H9 (cell line): Measurements from ENCODE around the gene PTPRN2. TPM values are rescaled to one million over a fixed set of nuclear protein-coding genes. Genes with fewer than 3 reads are reported as not detected.
A peak's percentile ranks its signal among the peaks of the same experiment; 100 is the strongest.

ENCODE experiments used
- DNase-seq: peaks from one replicate; pipeline ENCODE4 v3.0.0-alpha.2; 2017
- H2AFZ ChIP-seq: one replicate; pipeline ENCODE4 v1.6.1; 2013; ENCODE audit warnings: mild to moderate bottlenecking, low read length, control low read depth, moderate library complexity
- H2AK5ac ChIP-seq: 2 replicates; pipeline ENCODE4 v1.6.1; 2013; ENCODE audit warnings: low read length, control low read depth, mixed read lengths; ENCODE audit not compliant: insufficient read length
- H2BK120ac ChIP-seq: one replicate; pipeline ENCODE4 v1.6.1; 2013; ENCODE audit warnings: low read depth, mild to moderate bottlenecking, low read length, control low read depth, inconsistent platforms; ENCODE audit not compliant: poor library complexity, severe bottlenecking
- H2BK12ac ChIP-seq: 2 replicates; pipeline ENCODE4 v1.6.1; 2013; ENCODE audit warnings: low read length, control low read depth, mixed read lengths, low read depth; ENCODE audit not compliant: insufficient read length
- H2BK15ac ChIP-seq: 2 replicates; pipeline ENCODE4 v1.6.1; 2013; ENCODE audit warnings: low read depth, low read length, control low read depth
- H2BK20ac ChIP-seq: one replicate; pipeline ENCODE4 v1.6.1; 2013; ENCODE audit warnings: low read depth, mild to moderate bottlenecking, low read length, control low read depth, inconsistent platforms; ENCODE audit not compliant: poor library complexity, severe bottlenecking
- H2BK5ac ChIP-seq: 2 replicates; pipeline ENCODE4 v1.6.1; 2013; ENCODE audit warnings: low read length, control low read depth, mixed read lengths; ENCODE audit not compliant: insufficient read length
- H3K14ac ChIP-seq: 2 replicates; pipeline ENCODE4 v1.6.1; 2013; ENCODE audit warnings: low read length, control low read depth; ENCODE audit not compliant: insufficient read depth
- H3K18ac ChIP-seq: 2 replicates; pipeline ENCODE4 v1.6.1; 2013; ENCODE audit warnings: low read depth, mild to moderate bottlenecking, mixed read lengths, low read length, control low read depth; ENCODE audit not compliant: insufficient read length
- H3K23ac ChIP-seq: 2 replicates; pipeline ENCODE4 v1.6.1; 2013; ENCODE audit warnings: low read length, control low read depth, mixed read lengths, low read depth; ENCODE audit not compliant: insufficient read length
- H3K23me2 ChIP-seq: 2 replicates; pipeline ENCODE4 v1.6.1; 2013; ENCODE audit warnings: low read depth, mild to moderate bottlenecking, mixed read lengths, low read length, control low read depth; ENCODE audit not compliant: insufficient read length, poor library complexity, severe bottlenecking
- H3K27ac ChIP-seq: 2 replicates; pipeline ENCODE4 v1.5.1; 2013; ENCODE audit warnings: low read length, control low read depth, mixed read lengths, low read depth; ENCODE audit not compliant: insufficient read length
- H3K27me3 ChIP-seq: 2 replicates; pipeline ENCODE4 v1.6.1; 2013; ENCODE audit warnings: low read length, control low read depth, inconsistent platforms; ENCODE audit not compliant: insufficient read depth
- H3K4ac ChIP-seq: 2 replicates; pipeline ENCODE4 v1.6.1; 2013; ENCODE audit warnings: low read depth, mild to moderate bottlenecking, control low read depth, inconsistent platforms, low read length, moderate library complexity
- H3K4me1 ChIP-seq: 2 replicates; pipeline ENCODE4 v1.6.1; 2013; ENCODE audit warnings: low read length, control low read depth, inconsistent platforms; ENCODE audit not compliant: insufficient read depth
- H3K4me2 ChIP-seq: 2 replicates; pipeline ENCODE4 v1.6.1; 2013; ENCODE audit warnings: low read length, control low read depth, mixed read lengths; ENCODE audit not compliant: insufficient read length, insufficient read depth
- H3K56ac ChIP-seq: 2 replicates; pipeline ENCODE4 v1.6.1; 2013; ENCODE audit warnings: low read depth, mild to moderate bottlenecking, mixed read lengths, low read length, control low read depth; ENCODE audit not compliant: insufficient read length
- H3K79me1 ChIP-seq: 2 replicates; pipeline ENCODE4 v1.6.1; 2013; ENCODE audit warnings: low read depth, mild to moderate bottlenecking, moderate library complexity, low read length, control low read depth, inconsistent platforms; ENCODE audit not compliant: insufficient read depth, poor library complexity, severe bottlenecking
- H3K79me2 ChIP-seq: 2 replicates; pipeline ENCODE4 v1.6.1; 2013; ENCODE audit warnings: low read length, control low read depth, inconsistent platforms; ENCODE audit not compliant: insufficient read depth
- H3K9ac ChIP-seq: 2 replicates; pipeline ENCODE4 v1.6.1; 2013; ENCODE audit warnings: low read length, control low read depth, mixed read lengths; ENCODE audit not compliant: insufficient read length; ENCODE audit errors: extremely low read depth
- H3K9me3 ChIP-seq: one replicate; pipeline ENCODE4 v1.6.1; 2013; ENCODE audit warnings: low read depth, low read length, inconsistent platforms; ENCODE audit not compliant: control insufficient read depth
- H3T11ph ChIP-seq: one replicate; pipeline ENCODE4 v1.6.1; 2013; ENCODE audit warnings: mild to moderate bottlenecking, low read length, control low read depth, inconsistent platforms
- H4K20me1 ChIP-seq: one replicate; pipeline ENCODE4 v1.6.1; 2013; ENCODE audit not compliant: control insufficient read depth, insufficient read length, insufficient read depth
- H4K5ac ChIP-seq: 2 replicates; pipeline ENCODE4 v1.6.1; 2013; ENCODE audit warnings: low read depth, mild to moderate bottlenecking, mixed read lengths, low read length, control low read depth; ENCODE audit not compliant: insufficient read length
- H4K8ac ChIP-seq: replicated peaks from 2 replicates; pipeline ENCODE4 v1.6.1; 2013; ENCODE audit warnings: low read length, control low read depth, mixed read lengths, low read depth; ENCODE audit not compliant: insufficient read length
- H4K91ac ChIP-seq: 2 replicates; pipeline ENCODE4 v1.6.1; 2013; ENCODE audit warnings: low read depth, mild to moderate bottlenecking, moderate library complexity, mixed read lengths, low read length, control low read depth; ENCODE audit not compliant: insufficient read length
- H3K27ac Mint-ChIP-seq, 3 experiments: 2 replicates in 2 of 3; 3 replicates in 1 of 3; pipeline ENCODE4 v1.8.0; 2020 to 2021; ENCODE audit warnings: mixed read lengths in 3 of 3, mild to moderate bottlenecking in 1 of 3, moderate library complexity in 1 of 3
- H3K27me3 Mint-ChIP-seq: 2 replicates; pipeline ENCODE4 v1.8.0; 2021; ENCODE audit warnings: low read depth, mild to moderate bottlenecking, moderate library complexity, mixed read lengths
- H3K36me3 Mint-ChIP-seq, 3 experiments: 2 replicates in 2 of 3; 3 replicates in 1 of 3; pipeline ENCODE4 v1.8.0; 2020 to 2021; ENCODE audit warnings: low read depth in 3 of 3, mixed read lengths in 3 of 3; ENCODE audit not compliant: insufficient read depth in 1 of 3
- H3K4me1 Mint-ChIP-seq, 2 experiments: 2 replicates each; pipeline ENCODE4 v1.8.0; 2020; ENCODE audit warnings: mixed read lengths in 2 of 2
- H3K4me3 Mint-ChIP-seq, 2 experiments: 2 replicates in 1 of 2; 3 replicates in 1 of 2; pipeline ENCODE4 v1.8.0; 2020 to 2021; ENCODE audit warnings: mild to moderate bottlenecking in 2 of 2, mixed read lengths in 2 of 2, moderate library complexity in 1 of 2
- H3K9me3 Mint-ChIP-seq, 2 experiments: 2 replicates in 1 of 2; 3 replicates in 1 of 2; pipeline ENCODE4 v1.8.0; 2020; ENCODE audit warnings: mild to moderate bottlenecking in 2 of 2, mixed read lengths in 2 of 2, moderate library complexity in 1 of 2
- WGBS: extraction: QIAGEN DNeasy Blood & Tissue Kit; methylation state at CpG from one replicate; pipeline ENCODE4 v1.1.7; 2013; ENCODE audit warnings: missing lambda C conversion rate, low lambda C conversion rate, mixed read lengths; ENCODE audit not compliant: insufficient read length; ENCODE audit errors: extremely low coverage; 5-methylcytosine and 5-hydroxymethylcytosine counted together
- total RNA-seq: library from RNA; stranded (reverse); gene quantifications from 2 replicates; pipeline ENCODE4 v1.2.1, GENCODE V29; 2021
- TF ChIP-seq, protein P1 (sequence below): fragments of 200-600 bp; sonication (generic); conservative IDR thresholded peaks from 3 replicates; pipeline ENCODE4 v1.8.0; 2021; ENCODE audit warnings: antibody characterized with exemption, mild to moderate bottlenecking

The PTPRN2 gene
- total RNA-seq, 1 experiment from 2014 or later, result 5.2 TPM

DNA sequence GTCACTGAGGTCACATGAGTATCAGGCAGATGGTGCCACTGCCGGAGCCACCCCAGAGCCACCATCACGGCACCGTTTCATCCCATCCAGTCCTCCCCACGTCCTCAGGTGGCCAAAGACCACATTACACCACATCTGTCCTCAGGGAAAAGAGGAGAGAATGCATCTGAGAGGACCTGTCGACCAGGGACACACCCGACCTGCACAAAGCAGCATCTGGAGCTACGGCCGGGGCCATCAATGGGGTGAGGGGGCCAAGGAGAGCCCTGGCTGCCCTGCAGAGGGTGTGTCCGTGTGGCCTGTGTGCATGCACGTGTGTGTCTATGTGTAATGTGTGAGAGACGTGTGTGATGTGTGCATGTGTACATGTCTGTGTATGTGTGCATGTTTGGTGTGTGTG, 770.2 kb downstream of the PTPRN2 start:
- TF ChIP-seq, protein P1, sequence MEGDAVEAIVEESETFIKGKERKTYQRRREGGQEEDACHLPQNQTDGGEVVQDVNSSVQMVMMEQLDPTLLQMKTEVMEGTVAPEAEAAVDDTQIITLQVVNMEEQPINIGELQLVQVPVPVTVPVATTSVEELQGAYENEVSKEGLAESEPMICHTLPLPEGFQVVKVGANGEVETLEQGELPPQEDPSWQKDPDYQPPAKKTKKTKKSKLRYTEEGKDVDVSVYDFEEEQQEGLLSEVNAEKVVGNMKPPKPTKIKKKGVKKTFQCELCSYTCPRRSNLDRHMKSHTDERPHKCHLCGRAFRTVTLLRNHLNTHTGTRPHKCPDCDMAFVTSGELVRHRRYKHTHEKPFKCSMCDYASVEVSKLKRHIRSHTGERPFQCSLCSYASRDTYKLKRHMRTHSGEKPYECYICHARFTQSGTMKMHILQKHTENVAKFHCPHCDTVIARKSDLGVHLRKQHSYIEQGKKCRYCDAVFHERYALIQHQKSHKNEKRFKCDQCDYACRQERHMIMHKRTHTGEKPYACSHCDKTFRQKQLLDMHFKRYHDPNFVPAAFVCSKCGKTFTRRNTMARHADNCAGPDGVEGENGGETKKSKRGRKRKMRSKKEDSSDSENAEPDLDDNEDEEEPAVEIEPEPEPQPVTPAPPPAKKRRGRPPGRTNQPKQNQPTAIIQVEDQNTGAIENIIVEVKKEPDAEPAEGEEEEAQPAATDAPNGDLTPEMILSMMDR, result no peak
- H3K14ac ChIP-seq, result no peak overlapping the region
- no peak overlapping the region for H3K56ac ChIP-seq
- no peak overlapping the region for H3K4ac ChIP-seq
- H3K23me2 ChIP-seq, result no peaks in the 10 kb centered on the region
- H2BK5ac ChIP-seq, result no peak overlapping the region
- H2BK120ac ChIP-seq, result no peak overlapping the region
- H3K4me2 ChIP-seq, result no peak overlapping the region
- H4K20me1 ChIP-seq, result no peaks in the 10 kb centered on the region
- Mint-ChIP-seq H3K27ac (no peak overlapping the region), H3K4me3 (no peak overlapping the region), H3K4me1 (peaks cover 2 to 7% of the 10 kb centered on the region in 2 experiments; a peak in 3 of 4 replicates), H3K36me3 (no peaks in the 10 kb centered on the region; a peak in 1 of 7 replicates), H3K27me3 (no peaks in the 10 kb centered on the region; the same call in 1 of the 2 replicates), H3K9me3 (peaks cover 0 to 2% of the 10 kb centered on the region in 2 experiments; a peak in 2 of 5 replicates)
- H2BK12ac ChIP-seq, result no peak overlapping the region
- H4K91ac ChIP-seq, result no peak overlapping the region
- no peak overlapping the region for H3K9ac ChIP-seq
- H3K27ac ChIP-seq, result no peak overlapping the region
- H3K79me2 ChIP-seq, result no peaks in the 10 kb centered on the region
- no peak overlapping the region for H3K18ac ChIP-seq
- H3K27me3 ChIP-seq, result no peaks in the 10 kb centered on the region; the same call in 1 of the 2 replicates
- no peak for DNase-seq
- no peaks in the 10 kb centered on the region for H3K9me3 ChIP-seq
- no peak overlapping the region for H2AK5ac ChIP-seq
- H4K8ac ChIP-seq, result peak overlapping the region; percentile 14
- no peak overlapping the region for H2AFZ ChIP-seq
- H3K23ac ChIP-seq, result no peak overlapping the region
- H3T11ph ChIP-seq, result no peak overlapping the region
- no peak overlapping the region for H2BK15ac ChIP-seq
- H3K79me1 ChIP-seq, result no peaks in the 10 kb centered on the region
- no peak overlapping the region for H4K5ac ChIP-seq
- WGBS, result no CpG with 5 or more reads among the region's 11 CpGs
- H3K4me1 ChIP-seq, result no peaks in the 10 kb centered on the region; the same call in 1 of the 2 replicates
- H2BK20ac ChIP-seq, result no peak overlapping the region
